RWPE2 (cell line): ENCODE measurements around the gene LRCH1.

ENCODE experiments used
- ATAC-seq: fragments of 200-7000 bp; cut with Tn5 transposase; 3 replicates; pipeline ENCODE4 v1.9.1; 2021; ENCODE audit warnings: low read depth
- DNase-seq: peaks from one replicate; pipeline ENCODE4 v3.0.0-alpha.2; 2020; ENCODE audit warnings: low spot score
- H3K27ac ChIP-seq: fragments of 450-650 bp; 2 replicates; pipeline ENCODE4 v1.5.1; 2017; ENCODE audit warnings: mild to moderate bottlenecking; ENCODE audit not compliant: poor library complexity, severe bottlenecking
- H3K27me3 ChIP-seq: fragments of 250-450 bp; sonication (Bioruptor Pico); 2 replicates; pipeline ENCODE4 v1.5.1; 2021; ENCODE audit warnings: mild to moderate bottlenecking, moderate library complexity; ENCODE audit not compliant: insufficient read depth, poor library complexity, severe bottlenecking
- H3K36me3 ChIP-seq: fragments of 250-450 bp; sonication (Bioruptor Pico); 2 replicates; pipeline ENCODE4 v1.5.1; 2020; ENCODE audit warnings: low read depth, mild to moderate bottlenecking, moderate library complexity
- H3K4me1 ChIP-seq: fragments of 250-450 bp; sonication (Bioruptor Pico); 2 replicates; pipeline ENCODE4 v1.5.1; 2021; ENCODE audit warnings: mild to moderate bottlenecking, moderate library complexity; ENCODE audit not compliant: insufficient read depth, poor library complexity, severe bottlenecking
- H3K4me3 ChIP-seq: fragments of 250-450 bp; sonication (Bioruptor Pico); 2 replicates; pipeline ENCODE4 v1.5.1; 2021; ENCODE audit warnings: mild to moderate bottlenecking, moderate library complexity; ENCODE audit not compliant: severe bottlenecking
- H3K9me3 ChIP-seq: fragments of 250-450 bp; sonication (Bioruptor Pico); 2 replicates; pipeline ENCODE4 v1.5.1; 2021; ENCODE audit warnings: mild to moderate bottlenecking, moderate library complexity; ENCODE audit not compliant: severe bottlenecking
- CTCF ChIP-seq: fragments of 450-650 bp; IDR thresholded peaks from one replicate; pipeline ENCODE4 v1.5.1; 2017; ENCODE audit warnings: mild to moderate bottlenecking, moderate library complexity; ENCODE audit not compliant: poor library complexity, severe bottlenecking

The LRCH1 gene

GRCh38 chr13:46641274-46642081 is 88.5 kb downstream of the LRCH1 start:
- no peak for DNase-seq
- H3K4me1 ChIP-seq, result peaks cover 7% of the 10 kb centered on the region
- no peak overlapping the region for H3K27ac ChIP-seq

GRCh38 chr13:46642254-46642653 is 89.3 kb downstream of the LRCH1 start:
- H3K4me3 ChIP-seq, result no peak overlapping the region
- no peak for TF ChIP-seq CTCF
- H3K4me1 ChIP-seq, result peaks cover 7% of the 10 kb centered on the region
- ATAC-seq (no peak), DNase-seq (no peak)
- no peak overlapping the region for H3K27ac ChIP-seq
- H3K9me3 ChIP-seq, result no peaks in the 10 kb centered on the region
- H3K27me3 ChIP-seq, result no peaks in the 10 kb centered on the region
- no peaks in the 10 kb centered on the region for H3K36me3 ChIP-seq

More at GRCh38 chr13:46641274-46642081, 88.5 kb downstream of the LRCH1 start:
- TF ChIP-seq CTCF, result no peak
- H3K36me3 ChIP-seq, result no peaks in the 10 kb centered on the region
- H3K4me3 ChIP-seq, result no peak overlapping the region
- no peaks in the 10 kb centered on the region for H3K27me3 ChIP-seq
- H3K9me3 ChIP-seq, result no peaks in the 10 kb centered on the region
- ATAC-seq, result no peak

- Histone ChIP-seq H3K4me3 (no peak overlapping the region), H3K9me3 (no peaks in the 10 kb centered on the region), H3K27me3 (no peaks in the 10 kb centered on the region), H3K27ac (no peak overlapping the region), H3K4me1 (peaks cover 7% of the 10 kb centered on the region), H3K36me3 (no peaks in the 10 kb centered on the region)
- TF ChIP-seq CTCF, result no peak
- DNase-seq, result no peak
- ATAC-seq, result no peak
Observed at GRCh38 chr13:46643165-46643777, 90.3 kb downstream of the LRCH1 start.

GRCh38 chr13:46644816-46645215 is 91.8 kb downstream of the LRCH1 start:
- H3K27me3 ChIP-seq, result no peaks in the 10 kb centered on the region
- H3K4me1 ChIP-seq, result peaks cover 7% of the 10 kb centered on the region
- no peak overlapping the region for H3K27ac ChIP-seq
- no peak for ATAC-seq
- no peak for DNase-seq
- H3K36me3 ChIP-seq, result no peaks in the 10 kb centered on the region
- no peaks in the 10 kb centered on the region for H3K9me3 ChIP-seq
- H3K4me3 ChIP-seq, result no peak overlapping the region
- no peak for TF ChIP-seq CTCF

GRCh38 chr13:46647512-46648065 is 94.6 kb downstream of the LRCH1 start:
- Histone ChIP-seq H3K9me3 (no peaks in the 10 kb centered on the region), H3K27ac (no peak overlapping the region), H3K4me1 (no peaks in the 10 kb centered on the region), H3K4me3 (no peak overlapping the region), H3K27me3 (no peaks in the 10 kb centered on the region), H3K36me3 (no peaks in the 10 kb centered on the region)
- ATAC-seq (no peak), DNase-seq (no peak)
- TF ChIP-seq CTCF, result no peak
